ENCODE data around the gene TAS2R10. TPM values are rescaled to one million over a fixed set of nuclear protein-coding genes. Genes with fewer than 3 reads are reported as not detected.
A peak's percentile ranks its signal among the peaks of the same experiment; 100 is the strongest.

TAS2R10 gene, protein sequence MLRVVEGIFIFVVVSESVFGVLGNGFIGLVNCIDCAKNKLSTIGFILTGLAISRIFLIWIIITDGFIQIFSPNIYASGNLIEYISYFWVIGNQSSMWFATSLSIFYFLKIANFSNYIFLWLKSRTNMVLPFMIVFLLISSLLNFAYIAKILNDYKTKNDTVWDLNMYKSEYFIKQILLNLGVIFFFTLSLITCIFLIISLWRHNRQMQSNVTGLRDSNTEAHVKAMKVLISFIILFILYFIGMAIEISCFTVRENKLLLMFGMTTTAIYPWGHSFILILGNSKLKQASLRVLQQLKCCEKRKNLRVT
- total RNA-seq (ENCODE audit: low replicate concordance): 0.87 and 1.4 TPM in 2 replicates

DNA sequence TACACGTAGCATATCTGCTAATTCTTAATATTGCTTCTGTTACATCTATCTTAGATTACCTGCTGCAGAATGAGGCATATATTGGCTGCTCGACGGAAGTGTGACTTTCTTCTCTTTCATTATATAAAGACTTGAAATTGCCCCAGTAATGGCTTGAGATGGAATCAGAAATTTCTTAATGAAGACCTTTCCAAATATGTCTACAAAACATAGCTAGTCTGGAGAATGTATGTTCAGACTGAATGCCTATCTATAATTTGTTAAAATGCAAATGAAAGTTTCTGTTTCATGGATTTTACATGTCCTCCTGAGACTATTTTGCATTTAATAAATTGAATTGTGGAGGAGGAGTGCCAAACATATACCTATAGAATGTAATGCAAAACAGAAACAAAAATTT, at the start of gene TAS2R10:
Gene TAS2R10, minus strand, starts transcription at position 101 of the 400 bp plus-strand sequence. Its CDS starts 89 bp downstream, at position 12.
- no peak within 1 kb of the TSS for H3K4me3 Mint-ChIP-seq
- Histone ChIP-seq H3F3A (ENCODE audit: low read depth) (no peaks in the 10 kb centered on the region), H3K4me2 (no peak within 1 kb of the TSS), H2AFZ (replicated peaks) (no peak within 1 kb of the TSS), H3K27ac (no peak within 1 kb of the TSS), H3K9ac (no peak within 1 kb of the TSS), H3K9me3 (ENCODE audit: low read depth) (no peaks in the 10 kb centered on the region), H4K20me1 (ENCODE audit: low read depth) (no peaks in the 10 kb centered on the region), H3K4me1 (no peaks in the 10 kb centered on the region), H3K4me3 (no peak within 1 kb of the TSS), H3K27me3 (no peaks in the 10 kb centered on the region), H3K79me2 (ENCODE audit: low read depth) (no peaks in the 10 kb centered on the region), H3K36me3 (no peaks in the 10 kb centered on the region)
- no peaks in the 10 kb centered on the region for H3K4me1 Mint-ChIP-seq
- no peak within 1 kb of the TSS for H3K27ac Mint-ChIP-seq
- no peaks in the 10 kb centered on the region for H3K27me3 Mint-ChIP-seq (ENCODE audit: insufficient read depth, low read depth)
- no peak for DNase-seq (ENCODE audit: low spot score)
- no peaks in the 10 kb centered on the region for H3K9me3 Mint-ChIP-seq
- no peak for TF ChIP-seq EZH2phosphoT487 (IDR thresholded peaks at IDR 0.05)
- no peak for TF ChIP-seq EZH2 (IDR thresholded peaks at IDR 0.05)
- TF ChIP-seq, protein P1, sequence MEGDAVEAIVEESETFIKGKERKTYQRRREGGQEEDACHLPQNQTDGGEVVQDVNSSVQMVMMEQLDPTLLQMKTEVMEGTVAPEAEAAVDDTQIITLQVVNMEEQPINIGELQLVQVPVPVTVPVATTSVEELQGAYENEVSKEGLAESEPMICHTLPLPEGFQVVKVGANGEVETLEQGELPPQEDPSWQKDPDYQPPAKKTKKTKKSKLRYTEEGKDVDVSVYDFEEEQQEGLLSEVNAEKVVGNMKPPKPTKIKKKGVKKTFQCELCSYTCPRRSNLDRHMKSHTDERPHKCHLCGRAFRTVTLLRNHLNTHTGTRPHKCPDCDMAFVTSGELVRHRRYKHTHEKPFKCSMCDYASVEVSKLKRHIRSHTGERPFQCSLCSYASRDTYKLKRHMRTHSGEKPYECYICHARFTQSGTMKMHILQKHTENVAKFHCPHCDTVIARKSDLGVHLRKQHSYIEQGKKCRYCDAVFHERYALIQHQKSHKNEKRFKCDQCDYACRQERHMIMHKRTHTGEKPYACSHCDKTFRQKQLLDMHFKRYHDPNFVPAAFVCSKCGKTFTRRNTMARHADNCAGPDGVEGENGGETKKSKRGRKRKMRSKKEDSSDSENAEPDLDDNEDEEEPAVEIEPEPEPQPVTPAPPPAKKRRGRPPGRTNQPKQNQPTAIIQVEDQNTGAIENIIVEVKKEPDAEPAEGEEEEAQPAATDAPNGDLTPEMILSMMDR (IDR thresholded peaks at IDR 0.05): no peak
- peaks cover 3% of the 10 kb centered on the region for H3K36me3 Mint-ChIP-seq

DNA sequence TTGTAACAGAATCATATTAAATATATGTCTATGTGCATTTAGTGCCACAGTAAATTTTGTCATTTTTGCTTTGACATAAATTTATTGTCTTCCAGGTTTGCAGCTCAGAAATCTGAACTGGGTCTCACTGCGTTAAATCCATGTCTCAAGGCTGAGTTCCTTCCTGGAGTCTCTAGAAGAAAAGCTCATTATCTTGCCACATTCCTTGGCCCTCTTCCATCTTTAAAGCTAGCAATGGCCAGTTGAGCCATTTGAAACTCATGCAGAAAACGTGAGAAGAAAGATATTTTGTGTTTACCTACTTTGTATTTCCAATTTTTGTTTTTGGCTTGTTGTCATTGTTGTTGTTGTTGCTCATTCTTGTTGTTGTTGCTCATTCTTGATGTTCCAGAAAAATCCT, 47.2 kb upstream of the TAS2R10 start:
- Histone ChIP-seq H3K27me3 (no peaks in the 10 kb centered on the region), H3F3A (ENCODE audit: low read depth) (no peaks in the 10 kb centered on the region), H4K20me1 (ENCODE audit: low read depth) (no peaks in the 10 kb centered on the region), H2AFZ (replicated peaks) (no peak overlapping the region), H3K4me1 (no peaks in the 10 kb centered on the region), H3K27ac (no peak overlapping the region), H3K79me2 (ENCODE audit: low read depth) (no peaks in the 10 kb centered on the region), H3K9me3 (ENCODE audit: low read depth) (no peaks in the 10 kb centered on the region), H3K9ac (no peak overlapping the region), H3K4me2 (no peak overlapping the region), H3K36me3 (peaks cover 4% of the 10 kb centered on the region), H3K4me3 (no peak overlapping the region)
- no peak overlapping the region for H3K4me3 Mint-ChIP-seq
- DNase-seq (ENCODE audit: low spot score): no peak
- TF ChIP-seq EZH2 (IDR thresholded peaks at IDR 0.05) (no peak), EZH2phosphoT487 (IDR thresholded peaks at IDR 0.05) (no peak)
- TF ChIP-seq, protein P1 (IDR thresholded peaks at IDR 0.05): no peak
- H3K27ac Mint-ChIP-seq: no peak overlapping the region
- peaks cover 6% of the 10 kb centered on the region for H3K36me3 Mint-ChIP-seq
- H3K4me1 Mint-ChIP-seq: no peaks in the 10 kb centered on the region
- H3K27me3 Mint-ChIP-seq (ENCODE audit: insufficient read depth, low read depth): no peaks in the 10 kb centered on the region
- no peaks in the 10 kb centered on the region for H3K9me3 Mint-ChIP-seq

DNA sequence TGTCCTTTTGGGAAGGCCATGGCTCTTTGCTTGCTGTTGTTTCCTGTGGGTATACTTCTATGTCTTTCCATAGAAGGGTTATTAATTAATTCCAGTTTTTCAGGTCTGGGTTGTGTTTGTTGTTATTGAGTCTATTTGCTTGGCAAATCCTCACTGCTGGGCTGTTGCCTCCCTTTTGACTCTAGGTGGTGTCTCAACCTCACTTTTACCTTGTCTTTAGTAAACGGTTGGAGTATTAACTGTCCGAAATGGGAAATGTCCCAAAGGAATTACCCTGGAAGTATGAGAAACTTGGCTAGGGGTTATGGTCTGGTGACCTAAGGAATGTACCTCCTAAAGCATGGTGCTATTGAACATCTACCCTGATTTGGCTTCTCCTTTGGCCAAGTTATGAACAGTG, 41.2 kb upstream of the TAS2R10 start:
- Mint-ChIP-seq H3K27ac (no peak overlapping the region), H3K36me3 (peaks cover 3% of the 10 kb centered on the region), H3K9me3 (no peaks in the 10 kb centered on the region), H3K4me1 (no peaks in the 10 kb centered on the region), H3K4me3 (no peak overlapping the region), H3K27me3 (ENCODE audit: insufficient read depth, low read depth) (no peaks in the 10 kb centered on the region)
- Histone ChIP-seq H3F3A (ENCODE audit: low read depth) (no peaks in the 10 kb centered on the region), H4K20me1 (ENCODE audit: low read depth) (no peaks in the 10 kb centered on the region), H3K79me2 (ENCODE audit: low read depth) (no peaks in the 10 kb centered on the region), H3K9me3 (ENCODE audit: low read depth) (no peaks in the 10 kb centered on the region), H3K4me2 (no peak overlapping the region), H3K36me3 (no peaks in the 10 kb centered on the region), H3K4me3 (no peak overlapping the region), H3K27ac (no peak overlapping the region), H2AFZ (replicated peaks) (no peak overlapping the region), H3K4me1 (no peaks in the 10 kb centered on the region), H3K27me3 (no peaks in the 10 kb centered on the region), H3K9ac (no peak overlapping the region)
- DNase-seq (ENCODE audit: low spot score): no peak
- TF ChIP-seq, protein P1 (IDR thresholded peaks at IDR 0.05): peak; percentile 18
- no peak for TF ChIP-seq EZH2phosphoT487 (IDR thresholded peaks at IDR 0.05)
- TF ChIP-seq EZH2 (IDR thresholded peaks at IDR 0.05): no peak

All from neural progenitor cell (in vitro differentiated cells).